ENCODE measurements around the gene RIMOC1.
A peak's percentile ranks its signal among the peaks of the same experiment; 100 is the strongest.

The RIMOC1 gene

DNA sequence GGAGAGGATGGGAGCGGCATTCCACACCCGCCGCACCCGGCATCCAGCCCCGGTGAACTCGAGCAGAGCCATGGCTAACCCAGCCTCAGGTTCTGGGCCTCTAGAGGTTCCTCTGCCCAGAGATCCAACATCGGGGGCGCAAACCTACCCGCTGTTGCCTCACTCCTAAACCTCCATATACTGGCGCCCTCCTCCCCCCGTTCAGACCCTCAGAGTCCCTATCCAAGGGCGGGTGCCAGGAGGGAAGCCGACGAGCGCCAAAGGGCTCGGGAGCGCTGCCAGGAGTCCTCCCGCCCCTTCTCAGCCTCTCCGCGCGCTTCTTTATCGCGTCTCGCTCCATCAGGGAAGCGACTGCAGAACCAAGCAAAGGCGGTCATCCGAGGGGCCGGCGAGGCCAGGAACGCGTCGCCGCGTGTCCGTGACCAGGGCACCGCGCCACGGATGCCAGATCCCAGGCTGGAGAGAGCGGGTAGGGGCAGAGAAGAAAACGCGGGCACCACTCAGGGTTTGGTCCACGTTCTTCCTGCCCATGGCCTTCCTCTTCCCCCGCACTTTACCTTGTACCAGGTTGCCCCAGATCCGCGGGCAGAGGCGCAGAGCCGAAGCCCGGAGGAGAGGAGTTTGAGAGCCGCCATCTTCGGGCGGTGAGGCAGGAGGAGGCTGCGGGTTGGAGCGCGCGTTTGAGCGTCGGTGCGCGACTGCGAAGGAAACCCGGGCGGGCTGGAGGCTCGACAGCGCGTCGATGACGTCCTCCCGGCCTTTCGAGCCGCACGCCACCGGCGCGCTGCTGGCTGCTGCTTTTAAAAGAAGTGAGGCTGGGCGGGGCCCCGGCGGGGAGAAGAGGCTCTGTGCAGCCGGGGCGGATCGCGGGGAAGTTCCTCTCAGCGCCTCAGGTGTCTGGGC, 34.2 kb upstream of the RIMOC1 start, which contains the start of gene OXCT1:
TSS of gene OXCT1 (minus strand) at position 702 of the 903 bp plus-strand sequence. CDS start at position 635, 67 bp downstream.
- Histone ChIP-seq H3F3A (ENCODE audit: low read depth) (no peaks in the 10 kb centered on the region), H3K79me2 (ENCODE audit: insufficient read depth, low read length) (peaks cover 55% of the 10 kb centered on the region), H3K4me2 (ENCODE audit: low read depth, low read length, poor library complexity, severe bottlenecking) (peak within 1 kb of the TSS; percentile 82), H4K20me1 (ENCODE audit: insufficient read depth, low read length, poor library complexity, severe bottlenecking) (peaks cover 23% of the 10 kb centered on the region), H3K4me3 (ENCODE audit: low read length, poor library complexity, severe bottlenecking) (peak within 1 kb of the TSS; percentile 84), H3K36me3 (ENCODE audit: insufficient read depth, low read length) (no peaks in the 10 kb centered on the region), H2AFZ (ENCODE audit: low read length) (peak within 1 kb of the TSS; percentile 88), H3K9ac (ENCODE audit: low read depth, low read length, poor library complexity, severe bottlenecking) (peak within 1 kb of the TSS; percentile 90), H3K4me1 (ENCODE audit: insufficient read depth, low read length, poor library complexity, severe bottlenecking) (peaks cover 48% of the 10 kb centered on the region), H3K27me3 (ENCODE audit: insufficient read depth, low read length, poor library complexity, severe bottlenecking) (no peaks in the 10 kb centered on the region), H3K9me3 (ENCODE audit: insufficient read depth, low read depth, low read length) (no peaks in the 10 kb centered on the region), H3K9me2 (replicated peaks; ENCODE audit: low read depth, low read length) (no peaks in the 10 kb centered on the region)
- TF ChIP-seq EZH2phosphoT487 (IDR thresholded peaks at IDR 0.05; ENCODE audit: borderline replicate concordance), result no peak
- TF ChIP-seq, protein P1, sequence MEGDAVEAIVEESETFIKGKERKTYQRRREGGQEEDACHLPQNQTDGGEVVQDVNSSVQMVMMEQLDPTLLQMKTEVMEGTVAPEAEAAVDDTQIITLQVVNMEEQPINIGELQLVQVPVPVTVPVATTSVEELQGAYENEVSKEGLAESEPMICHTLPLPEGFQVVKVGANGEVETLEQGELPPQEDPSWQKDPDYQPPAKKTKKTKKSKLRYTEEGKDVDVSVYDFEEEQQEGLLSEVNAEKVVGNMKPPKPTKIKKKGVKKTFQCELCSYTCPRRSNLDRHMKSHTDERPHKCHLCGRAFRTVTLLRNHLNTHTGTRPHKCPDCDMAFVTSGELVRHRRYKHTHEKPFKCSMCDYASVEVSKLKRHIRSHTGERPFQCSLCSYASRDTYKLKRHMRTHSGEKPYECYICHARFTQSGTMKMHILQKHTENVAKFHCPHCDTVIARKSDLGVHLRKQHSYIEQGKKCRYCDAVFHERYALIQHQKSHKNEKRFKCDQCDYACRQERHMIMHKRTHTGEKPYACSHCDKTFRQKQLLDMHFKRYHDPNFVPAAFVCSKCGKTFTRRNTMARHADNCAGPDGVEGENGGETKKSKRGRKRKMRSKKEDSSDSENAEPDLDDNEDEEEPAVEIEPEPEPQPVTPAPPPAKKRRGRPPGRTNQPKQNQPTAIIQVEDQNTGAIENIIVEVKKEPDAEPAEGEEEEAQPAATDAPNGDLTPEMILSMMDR (conservative IDR thresholded peaks at IDR 0.05; ENCODE audit: low read length), result no peak

DNA sequence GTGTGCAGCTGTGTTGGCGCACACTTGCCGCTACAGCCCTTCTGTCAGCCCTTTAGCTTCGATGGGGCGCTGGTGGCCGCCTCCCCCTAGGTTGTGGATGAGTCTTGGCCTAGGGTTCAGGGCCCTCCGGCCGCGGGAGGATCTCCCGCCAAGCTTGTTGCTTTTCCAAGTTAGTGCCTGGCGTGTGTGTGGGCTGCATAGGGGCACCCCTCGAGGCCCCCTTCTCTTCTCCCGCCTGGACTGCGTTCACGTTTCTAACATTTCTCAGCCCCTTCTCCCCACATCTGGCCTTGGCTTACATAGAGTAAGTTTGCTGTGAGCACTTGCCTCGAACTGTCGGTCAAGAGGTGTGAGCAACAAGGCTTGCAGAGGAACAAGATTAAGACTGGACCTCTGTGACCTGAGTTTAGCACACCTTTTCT, 33.5 kb upstream of the RIMOC1 start:
- H3K4me3 ChIP-seq (ENCODE audit: low read length, poor library complexity, severe bottlenecking), result peak overlapping the region; percentile 84
- peaks cover 51% of the 10 kb centered on the region for H3K79me2 ChIP-seq (ENCODE audit: insufficient read depth, low read length)
- H4K20me1 ChIP-seq (ENCODE audit: insufficient read depth, low read length, poor library complexity, severe bottlenecking), result peaks cover 20% of the 10 kb centered on the region
- peak overlapping the region; percentile 88 for H2AFZ ChIP-seq (ENCODE audit: low read length)
- TF ChIP-seq, protein P1 (conservative IDR thresholded peaks at IDR 0.05; ENCODE audit: low read length), result no peak
- no peak for TF ChIP-seq EZH2phosphoT487 (IDR thresholded peaks at IDR 0.05; ENCODE audit: borderline replicate concordance)
- H3K4me2 ChIP-seq (ENCODE audit: low read depth, low read length, poor library complexity, severe bottlenecking), result peak overlapping the region; percentile 82
- H3K27me3 ChIP-seq (ENCODE audit: insufficient read depth, low read length, poor library complexity, severe bottlenecking), result no peaks in the 10 kb centered on the region
- no peaks in the 10 kb centered on the region for H3K36me3 ChIP-seq (ENCODE audit: insufficient read depth, low read length)
- no peaks in the 10 kb centered on the region for H3K9me2 ChIP-seq (replicated peaks; ENCODE audit: low read depth, low read length)
- H3K9me3 ChIP-seq (ENCODE audit: insufficient read depth, low read depth, low read length), result no peaks in the 10 kb centered on the region
- H3F3A ChIP-seq (ENCODE audit: low read depth), result no peaks in the 10 kb centered on the region
- peaks cover 41% of the 10 kb centered on the region for H3K4me1 ChIP-seq (ENCODE audit: insufficient read depth, low read length, poor library complexity, severe bottlenecking)
- H3K9ac ChIP-seq (ENCODE audit: low read depth, low read length, poor library complexity, severe bottlenecking), result peak overlapping the region; percentile 90

DNA sequence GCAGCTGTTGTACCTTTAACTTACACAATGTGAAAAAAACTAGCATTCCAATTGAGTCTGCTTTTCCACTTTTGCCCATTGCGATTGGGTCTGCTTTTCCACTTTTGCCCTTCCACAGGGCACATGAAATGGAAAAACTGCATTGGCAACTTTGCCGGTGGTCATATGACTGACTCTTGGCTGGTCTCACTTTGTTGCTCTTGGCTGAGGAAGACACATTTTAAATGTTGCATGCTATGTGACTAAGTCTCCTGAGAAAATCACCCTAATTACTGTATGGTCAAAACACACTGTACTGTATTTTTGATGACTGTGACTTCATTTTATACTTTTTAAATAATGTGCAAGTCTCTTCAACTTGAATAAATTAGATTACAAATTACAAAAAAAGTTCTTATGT, 32.3 kb upstream of the RIMOC1 start:
- Histone ChIP-seq H3K9me2 (replicated peaks; ENCODE audit: low read depth, low read length) (no peaks in the 10 kb centered on the region), H3K36me3 (ENCODE audit: insufficient read depth, low read length) (no peaks in the 10 kb centered on the region), H3K4me1 (ENCODE audit: insufficient read depth, low read length, poor library complexity, severe bottlenecking) (peaks cover 33% of the 10 kb centered on the region), H3K4me2 (ENCODE audit: low read depth, low read length, poor library complexity, severe bottlenecking) (no peak overlapping the region), H3K9ac (ENCODE audit: low read depth, low read length, poor library complexity, severe bottlenecking) (no peak overlapping the region), H4K20me1 (ENCODE audit: insufficient read depth, low read length, poor library complexity, severe bottlenecking) (peaks cover 10% of the 10 kb centered on the region), H3F3A (ENCODE audit: low read depth) (no peaks in the 10 kb centered on the region), H3K79me2 (ENCODE audit: insufficient read depth, low read length) (peaks cover 42% of the 10 kb centered on the region), H3K27me3 (ENCODE audit: insufficient read depth, low read length, poor library complexity, severe bottlenecking) (no peaks in the 10 kb centered on the region), H3K9me3 (ENCODE audit: insufficient read depth, low read depth, low read length) (no peaks in the 10 kb centered on the region), H2AFZ (ENCODE audit: low read length) (peak overlapping the region; percentile 31; the same call in 1 of the 2 replicates), H3K4me3 (ENCODE audit: low read length, poor library complexity, severe bottlenecking) (no peak overlapping the region)
- no peak for TF ChIP-seq EZH2phosphoT487 (IDR thresholded peaks at IDR 0.05; ENCODE audit: borderline replicate concordance)
- TF ChIP-seq, protein P1 (conservative IDR thresholded peaks at IDR 0.05; ENCODE audit: low read length), result no peak

All from Loucy (cell line).